Putamen (tissue), 1 donor: ENCODE results near the gene MRPL57.
"Not testable (repeated sequence)": the region's sequence is repeated elsewhere in the genome, so short reads cannot be mapped to it uniquely, and the experiment has no call there.

Experiments
- DNase-seq: peaks from one replicate; pipeline ENCODE4 v3.0.0-alpha.2; 2016; ENCODE audit warnings: low spot score

The MRPL57 gene

DNA sequence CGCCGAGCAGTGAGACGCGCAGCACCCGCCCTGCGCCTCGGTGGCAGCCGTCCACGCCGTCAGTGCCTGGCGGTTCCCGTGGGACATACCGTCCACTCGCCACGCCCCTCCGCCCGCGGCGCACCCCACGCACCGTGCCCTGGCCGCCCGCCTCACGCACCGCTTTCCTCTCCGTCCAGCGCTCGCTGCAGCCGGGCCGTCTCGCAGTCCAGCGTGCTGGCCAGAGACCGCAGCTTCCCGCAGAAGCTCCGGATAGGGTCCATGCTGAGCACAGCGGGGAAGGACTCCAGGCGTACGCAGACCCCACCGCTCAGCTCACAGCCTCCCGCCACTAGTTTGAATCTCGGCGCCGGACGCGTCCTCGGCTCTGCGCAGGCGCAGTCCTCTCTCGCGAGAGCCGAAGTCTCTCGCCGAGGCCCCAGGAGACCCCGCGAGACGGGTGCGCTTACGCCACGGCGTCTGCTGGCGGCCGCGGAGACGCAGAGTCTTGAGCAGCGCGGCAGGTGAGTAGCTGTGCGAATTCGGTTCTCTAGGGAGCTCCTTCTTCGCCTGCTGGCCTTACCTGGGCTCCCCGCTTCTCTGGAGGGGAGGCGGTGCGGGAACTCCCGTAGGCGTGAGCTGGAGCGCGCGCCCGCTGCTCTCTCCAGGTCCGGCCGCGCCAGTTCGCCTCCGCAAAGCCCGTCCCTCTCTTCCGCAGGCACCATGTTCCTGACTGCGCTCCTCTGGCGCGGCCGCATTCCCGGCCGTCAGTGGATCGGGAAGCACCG is at the start of gene MRPL57, which contains the start of gene SKA3:
MRPL57 (plus strand) TSS at position 444 of the 767 bp plus-strand sequence; CDS start at position 703, 259 bp downstream.
SKA3 (minus strand) TSS at position 338 of the 767 bp plus-strand sequence; CDS start at position 263, 75 bp downstream.
- peak; percentile 90 for DNase-seq

DNA sequence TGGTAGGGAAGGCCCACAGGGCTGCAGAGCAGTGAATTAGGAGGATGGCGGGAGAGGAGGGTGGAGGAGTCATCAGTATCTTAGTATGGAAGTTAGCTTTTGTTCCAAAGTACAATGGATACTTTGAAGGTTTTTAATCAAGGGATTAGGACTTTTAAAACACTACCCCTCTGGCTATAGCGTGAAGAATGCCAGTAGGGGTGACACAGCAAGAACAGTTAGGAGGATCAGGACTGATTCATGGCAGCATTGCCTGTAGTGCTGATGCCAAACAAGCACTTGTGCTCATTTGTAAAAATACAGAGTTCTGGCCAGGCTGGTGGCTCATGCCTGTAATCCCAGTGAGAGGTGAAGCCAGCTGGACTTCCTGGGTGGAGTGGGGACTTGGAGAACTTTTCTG is 46.3 kb upstream of the MRPL57 start:
- DNase-seq: no peak

DNA sequence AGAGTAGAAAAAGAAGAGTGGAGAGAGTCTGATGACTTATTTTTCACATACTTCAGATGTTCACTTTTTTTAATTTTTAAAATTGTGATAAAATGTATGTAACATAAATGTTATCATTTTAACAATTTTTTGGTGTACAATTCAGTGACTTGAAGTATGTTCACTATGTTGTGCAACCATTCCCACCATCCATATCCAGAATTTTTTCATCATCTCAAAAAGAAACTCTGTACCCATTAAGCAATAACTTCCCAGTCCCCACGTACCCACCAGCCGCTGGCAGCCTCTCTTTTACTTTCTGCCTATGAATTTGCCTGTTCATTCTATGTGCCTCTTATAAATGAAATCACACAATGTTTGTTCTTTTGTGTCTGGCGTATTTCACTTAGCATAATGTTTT is 43.4 kb upstream of the MRPL57 start:
- no peak for DNase-seq

DNA sequence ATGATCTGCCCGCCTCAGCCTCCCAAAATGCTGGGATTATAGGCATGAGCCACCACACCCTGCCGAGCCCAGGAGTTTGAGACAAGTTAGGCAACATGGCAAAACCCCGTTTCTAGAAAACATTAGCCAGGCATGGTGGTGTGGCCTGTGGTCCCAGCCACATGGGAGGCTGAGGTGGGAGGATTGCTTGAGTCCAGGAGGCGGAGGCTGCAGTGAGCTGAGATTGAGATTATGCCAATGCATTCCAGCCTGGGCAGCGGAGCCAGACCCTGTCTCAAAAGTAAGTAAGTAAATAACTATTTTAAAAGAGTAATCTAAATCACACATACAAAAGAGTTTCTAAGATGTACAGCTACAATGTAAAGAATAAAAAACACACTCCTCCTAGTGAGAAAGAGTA is 42.0 kb upstream of the MRPL57 start:
- no peak for DNase-seq

DNA sequence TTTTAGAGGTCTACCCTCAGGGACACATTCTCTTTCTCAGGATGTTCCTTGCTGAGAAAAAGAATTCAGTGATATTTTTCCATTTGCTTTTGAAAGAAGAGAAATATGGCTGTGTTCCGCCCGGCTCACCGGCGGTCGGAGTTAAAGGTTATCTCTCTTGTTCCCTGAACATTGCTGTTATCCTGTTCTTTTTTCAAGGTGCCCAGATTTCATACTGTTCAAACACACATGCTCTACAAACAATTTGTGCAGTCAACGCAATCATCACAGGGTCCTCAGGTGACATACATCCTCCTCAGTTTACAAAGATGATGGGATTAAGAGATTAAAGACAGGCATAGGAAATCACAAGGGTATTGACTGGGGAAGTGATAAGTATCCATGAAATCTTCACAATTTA is 40.6 kb upstream of the MRPL57 start:
- DNase-seq: not testable (repeated sequence)

DNA sequence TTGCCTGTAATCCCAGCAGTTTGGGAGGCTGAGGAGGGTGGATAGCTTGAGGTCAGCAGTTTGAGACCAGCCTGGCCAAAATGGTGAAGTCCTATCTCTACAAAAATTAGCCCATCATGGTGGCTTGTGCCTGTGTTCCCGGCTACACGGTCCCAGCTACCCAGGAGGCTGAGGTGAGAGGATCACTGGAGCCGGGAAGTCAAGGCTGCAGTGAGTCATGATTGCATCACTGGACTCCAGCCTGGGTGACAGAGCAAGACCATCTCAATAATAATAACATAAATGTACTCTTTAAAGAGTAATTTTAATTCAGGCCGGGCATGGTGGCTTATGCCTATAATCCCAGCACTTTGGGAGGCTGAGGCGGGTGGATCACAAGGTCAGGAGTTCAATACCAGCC is 38.8 kb upstream of the MRPL57 start:
- no peak for DNase-seq

DNA sequence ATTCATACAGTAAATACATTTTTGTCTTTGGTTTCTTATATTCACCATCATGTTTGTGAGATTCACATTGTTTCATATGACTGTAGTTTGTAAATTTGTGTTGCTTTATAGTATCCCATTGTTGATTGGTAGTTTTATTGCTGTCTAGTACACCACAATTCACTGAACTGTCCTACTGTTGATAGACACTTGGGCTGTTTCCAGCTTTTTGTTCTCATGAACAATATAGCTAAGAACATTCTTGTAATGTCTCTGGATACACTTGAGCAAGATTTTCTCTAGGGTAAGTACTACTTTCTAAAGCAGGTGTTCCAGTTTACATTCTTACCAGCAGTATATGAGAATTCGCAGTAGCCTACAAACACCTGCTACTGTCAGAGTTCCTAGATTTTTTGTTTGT is 37.9 kb upstream of the MRPL57 start:
- no peak for DNase-seq

DNA sequence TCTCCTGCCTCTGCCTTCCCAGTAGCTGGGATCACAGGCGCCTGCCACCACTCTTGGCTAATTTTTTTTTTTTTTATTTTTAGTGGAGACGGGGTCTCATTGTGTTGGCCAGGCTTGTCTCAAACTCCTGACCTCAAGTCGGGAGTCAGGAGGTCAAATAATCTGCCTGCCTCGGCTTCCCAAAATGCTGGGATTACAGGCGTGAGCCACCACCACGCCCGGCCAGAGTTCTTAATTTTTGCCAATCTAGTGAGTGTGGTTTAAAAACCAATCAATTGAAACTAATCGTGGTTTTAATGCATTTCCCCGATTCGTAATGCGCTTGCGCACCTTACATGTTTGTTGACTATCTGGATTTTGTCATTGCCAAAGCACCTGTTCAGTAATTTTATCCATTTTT is 37.1 kb upstream of the MRPL57 start:
- DNase-seq: no peak

DNA sequence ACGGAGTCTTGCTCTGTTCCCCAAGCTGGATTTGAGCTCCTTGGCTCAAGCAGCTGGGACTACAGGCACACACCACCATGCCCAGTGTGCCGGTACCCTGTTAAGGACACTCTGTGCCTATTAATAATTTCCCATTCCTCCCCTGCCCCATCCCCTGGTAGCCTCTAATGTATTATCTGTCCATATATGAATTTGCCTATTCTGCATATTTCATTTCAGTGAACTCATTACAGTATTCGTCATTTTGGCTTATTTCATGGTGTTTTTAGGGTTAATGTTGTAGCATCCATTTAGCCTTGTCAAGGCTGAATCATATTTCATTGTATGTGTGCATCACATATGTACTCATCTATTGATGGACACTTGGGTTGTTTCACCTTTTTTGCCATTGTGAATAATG is 33.7 kb upstream of the MRPL57 start:
- DNase-seq: no peak

DNA sequence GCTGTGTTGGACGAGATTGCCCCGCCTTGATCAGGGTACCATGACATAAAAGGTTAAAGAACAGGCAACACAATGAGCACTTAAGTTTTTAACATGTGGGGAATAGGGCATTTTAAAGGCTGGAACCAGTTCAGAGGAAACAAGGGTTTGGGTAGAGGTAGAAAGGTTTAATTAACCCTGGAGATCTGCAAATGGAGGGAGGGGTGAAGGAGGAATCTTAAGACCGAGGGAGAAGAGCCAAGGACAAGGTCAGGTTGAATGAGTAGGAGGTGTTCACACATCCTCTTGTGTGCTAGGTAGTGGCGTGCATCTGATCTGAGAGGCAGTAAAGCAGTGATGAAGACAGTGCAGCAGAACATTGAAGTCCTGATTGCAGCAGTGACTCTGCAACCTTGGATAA is 28.6 kb upstream of the MRPL57 start:
- DNase-seq: no peak

DNA sequence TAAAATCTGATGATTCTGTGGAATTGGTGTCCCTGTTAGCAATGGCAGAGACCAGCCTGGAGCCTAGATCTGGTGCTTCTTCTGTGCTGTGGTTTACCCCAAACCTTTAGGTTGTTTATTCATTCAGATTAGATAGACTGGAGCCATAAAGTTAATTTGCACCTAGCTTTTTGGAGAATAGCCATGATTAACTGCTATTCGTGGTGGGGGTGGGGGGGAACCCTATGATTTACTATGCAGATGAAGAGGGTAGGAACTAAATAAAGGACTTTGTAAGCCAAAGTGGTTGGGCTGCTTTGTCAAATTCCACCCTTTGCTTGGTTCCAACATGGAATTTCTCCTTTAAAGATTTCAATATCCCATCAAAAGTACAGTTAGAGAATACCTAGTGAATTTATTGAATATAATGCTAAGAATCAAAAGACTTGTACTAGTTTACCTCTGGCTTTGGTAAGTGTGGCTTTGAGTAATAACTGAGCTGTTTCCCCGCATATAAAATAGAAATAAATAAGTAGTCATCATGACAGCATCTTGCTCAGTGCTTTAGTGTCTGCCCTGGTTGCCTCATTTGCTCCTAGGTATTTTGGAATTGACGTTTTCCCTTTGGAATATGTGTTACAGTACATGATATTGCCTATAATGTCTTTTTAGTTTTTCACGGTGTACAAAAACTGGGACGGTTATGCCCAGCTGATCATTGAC is 27.8 kb upstream of the MRPL57 start:
- DNase-seq: no peak

DNA sequence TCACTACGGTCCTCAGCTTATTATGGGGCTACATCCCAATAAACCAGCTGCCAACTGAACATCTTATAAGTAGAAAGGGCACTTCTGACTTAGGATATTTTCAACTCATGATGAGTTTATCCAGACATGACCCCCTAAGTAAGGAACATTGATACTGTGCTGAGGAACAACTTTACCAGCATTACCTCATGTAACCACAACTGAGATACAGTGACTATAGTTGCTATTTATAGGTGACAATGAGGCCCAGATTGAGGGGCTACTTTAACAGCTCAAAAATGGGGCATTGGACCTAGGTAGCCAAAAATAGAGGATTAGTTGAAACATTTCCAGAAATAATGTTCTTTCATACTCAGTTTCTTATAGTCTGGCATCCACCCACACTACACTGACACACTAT is 26.9 kb upstream of the MRPL57 start:
- DNase-seq: no peak

DNA sequence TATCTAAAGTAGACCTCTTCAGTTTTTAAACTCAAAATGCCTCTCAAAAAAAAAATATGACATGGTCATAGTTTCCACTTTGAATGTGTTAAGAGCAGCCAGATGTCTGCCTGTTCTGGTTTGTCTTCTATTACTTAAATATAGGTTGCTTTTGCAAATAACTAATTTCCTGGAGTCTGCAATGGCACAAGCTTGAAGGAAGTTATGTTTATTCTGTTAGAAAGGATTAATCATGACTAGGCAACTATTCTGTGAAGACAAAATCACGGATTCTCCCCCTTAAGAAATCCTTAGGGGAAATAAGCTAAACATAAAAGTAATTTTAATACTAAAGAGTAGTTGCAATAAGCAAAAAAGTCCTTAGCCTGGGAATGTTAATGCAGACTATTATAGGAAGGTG is 26.4 kb upstream of the MRPL57 start:
- no peak for DNase-seq

DNA sequence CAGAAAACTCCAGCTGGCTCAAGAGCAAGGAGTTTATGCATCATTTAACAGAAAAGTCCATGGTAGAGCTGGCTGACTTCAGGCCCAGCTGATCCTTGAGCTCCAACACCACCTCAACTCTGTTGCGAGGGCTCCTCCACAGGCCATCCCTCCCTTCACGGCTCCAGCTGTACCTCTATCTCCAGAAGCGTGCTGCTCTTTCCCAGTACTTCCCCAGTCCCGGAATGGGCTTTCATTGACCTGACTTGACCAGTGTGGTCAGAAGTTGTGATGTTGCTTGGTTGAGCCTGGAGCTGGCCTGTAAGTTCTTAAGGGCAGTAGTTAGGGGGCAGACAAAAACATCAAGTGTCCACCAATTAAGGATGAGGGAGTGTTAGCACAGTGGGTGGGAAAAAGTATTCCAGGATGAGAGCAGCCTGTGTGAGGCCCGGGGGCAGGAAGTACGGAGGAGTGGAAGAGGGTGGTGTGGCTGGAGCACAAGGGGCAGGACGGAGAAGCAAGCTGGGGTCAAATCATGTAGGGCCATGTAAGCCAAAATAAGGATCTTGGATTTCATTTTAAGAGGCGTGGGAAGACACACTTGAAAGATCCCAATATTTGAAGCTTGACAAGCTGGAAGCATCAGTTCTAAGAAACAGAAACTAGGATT is 24.1 kb upstream of the MRPL57 start:
- no peak for DNase-seq

DNA sequence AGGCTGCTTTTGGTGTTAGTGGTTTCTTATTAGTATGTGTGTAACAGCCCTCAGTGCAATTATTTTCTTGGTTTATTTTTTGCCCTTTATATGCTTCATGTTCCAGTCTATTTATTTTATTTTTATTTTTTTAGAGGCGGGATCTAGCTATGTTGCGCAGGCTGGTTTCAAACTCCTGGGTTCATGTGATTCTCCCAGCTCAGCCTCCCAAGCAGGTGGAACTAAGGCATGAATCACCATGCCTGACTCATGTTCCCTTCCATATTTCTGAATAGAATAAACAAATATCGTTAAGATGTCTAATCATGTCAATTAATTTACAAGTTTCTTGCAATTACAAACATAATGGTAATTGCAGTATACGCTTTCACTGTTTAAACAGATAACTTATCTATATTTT is 11.8 kb upstream of the MRPL57 start:
- no peak for DNase-seq

DNA sequence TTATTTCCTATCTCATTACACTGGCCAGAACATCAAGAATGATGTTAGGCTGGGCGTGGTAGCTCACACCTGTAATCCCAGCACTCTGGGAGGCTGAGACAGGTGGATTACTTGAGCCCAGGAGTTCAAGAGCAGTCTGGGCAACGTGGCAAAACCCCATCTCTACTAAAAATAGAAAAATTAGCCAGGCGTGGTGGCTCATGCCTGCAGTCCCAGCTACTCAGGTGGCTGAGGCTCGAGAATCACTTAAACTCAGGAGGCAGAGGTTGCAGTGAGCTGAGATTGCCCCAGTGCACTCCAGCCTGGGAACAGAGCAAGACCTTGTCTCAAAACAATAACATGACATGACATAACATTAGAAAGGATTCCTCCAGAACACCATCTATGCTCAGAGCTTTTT is 10.9 kb upstream of the MRPL57 start:
- DNase-seq: not testable (repeated sequence)

DNA sequence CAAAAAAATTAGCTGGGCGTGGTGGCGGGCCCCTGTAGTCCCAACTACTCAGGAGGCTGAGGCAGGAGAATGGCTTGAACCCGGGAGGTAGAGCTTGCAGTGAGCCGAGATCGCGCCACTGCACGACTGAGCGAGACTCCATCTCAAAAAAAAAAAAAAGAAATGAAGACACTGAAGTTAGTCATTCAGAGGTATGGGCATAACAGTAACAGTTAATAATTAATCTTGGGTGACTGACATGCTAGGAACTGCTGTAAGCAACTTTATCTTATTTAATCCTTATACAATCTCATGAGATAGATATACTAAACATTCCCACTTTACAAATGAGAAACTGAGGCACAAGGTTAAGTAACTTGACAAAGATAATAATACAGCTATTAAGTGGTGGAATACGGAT is 5.0 kb upstream of the MRPL57 start:
- DNase-seq: no peak

DNA sequence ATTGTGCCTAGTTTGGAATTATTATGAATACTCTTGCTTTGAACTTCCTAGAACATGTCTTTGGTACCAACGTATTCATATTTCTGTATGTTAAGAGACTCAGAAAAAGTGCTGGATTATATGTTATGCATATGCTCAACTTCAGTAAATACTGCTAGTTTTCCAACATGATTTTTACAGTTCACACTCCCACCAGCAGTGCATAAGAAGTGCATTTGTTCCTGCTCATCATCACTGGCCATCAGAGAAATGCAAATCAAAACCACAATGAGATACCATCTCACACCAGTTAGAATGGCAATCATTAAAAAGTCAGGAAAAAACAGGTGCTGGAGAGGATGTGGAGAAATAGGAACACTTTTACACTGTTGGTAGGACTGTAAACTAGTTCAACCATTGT is 2.7 kb upstream of the MRPL57 start:
- not testable (repeated sequence) for DNase-seq

DNA sequence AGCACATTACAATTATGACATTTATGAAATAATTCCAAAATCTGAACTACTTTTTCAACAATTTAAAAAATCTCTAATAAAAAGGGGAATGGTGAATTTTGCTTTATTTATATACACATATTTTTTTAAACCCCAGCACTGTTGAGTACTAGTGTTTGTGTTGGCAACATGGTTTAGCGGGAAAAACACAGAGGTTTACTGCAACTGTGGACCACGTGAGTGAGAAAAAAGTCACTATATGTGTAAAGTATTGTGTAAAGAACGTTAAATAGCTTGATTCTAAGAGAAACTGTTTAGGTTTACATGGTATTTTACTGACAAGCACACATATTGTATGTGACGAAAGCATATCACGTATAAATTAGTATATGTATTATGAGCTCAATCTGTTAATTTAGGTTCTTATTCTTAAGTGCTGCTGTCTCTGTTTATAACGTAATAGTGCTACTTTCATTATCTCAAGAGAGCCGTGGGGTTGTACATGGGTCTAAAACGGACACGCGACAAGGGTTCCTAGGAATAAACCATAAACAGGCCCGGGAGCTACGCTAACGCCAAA is 723 bp upstream of the MRPL57 start:
- DNase-seq: no peak

DNA sequence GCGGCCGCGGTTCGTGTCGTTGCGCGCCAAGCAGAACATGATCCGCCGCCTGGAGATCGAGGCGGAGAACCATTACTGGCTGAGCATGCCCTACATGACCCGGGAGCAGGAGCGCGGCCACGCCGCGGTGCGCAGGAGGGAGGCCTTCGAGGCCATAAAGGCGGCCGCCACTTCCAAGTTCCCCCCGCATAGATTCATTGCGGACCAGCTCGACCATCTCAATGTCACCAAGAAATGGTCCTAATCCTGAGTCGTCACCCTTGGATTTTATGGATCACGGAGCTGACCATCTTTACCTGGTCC is 475 bp downstream of the MRPL57 start:
- no peak for DNase-seq

DNA sequence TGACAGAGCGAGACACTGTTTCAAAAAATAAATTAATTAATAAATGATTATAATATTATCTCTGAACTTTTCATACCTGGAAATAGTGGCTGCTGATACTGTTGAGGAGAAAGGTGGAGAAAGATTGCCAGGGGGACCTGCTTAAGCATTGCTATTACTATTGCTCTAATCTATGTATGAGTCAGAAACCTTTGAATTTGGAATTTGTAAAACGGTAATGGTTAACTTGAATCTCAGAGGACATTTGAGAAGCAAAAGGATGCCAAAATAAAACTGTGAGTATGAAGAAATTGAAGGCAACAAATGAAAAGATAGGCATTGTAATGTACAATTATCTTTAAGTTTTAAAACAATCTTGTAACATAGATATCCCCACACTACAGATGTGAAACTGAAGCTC is 5.2 kb downstream of the MRPL57 start:
- DNase-seq: no peak

DNA sequence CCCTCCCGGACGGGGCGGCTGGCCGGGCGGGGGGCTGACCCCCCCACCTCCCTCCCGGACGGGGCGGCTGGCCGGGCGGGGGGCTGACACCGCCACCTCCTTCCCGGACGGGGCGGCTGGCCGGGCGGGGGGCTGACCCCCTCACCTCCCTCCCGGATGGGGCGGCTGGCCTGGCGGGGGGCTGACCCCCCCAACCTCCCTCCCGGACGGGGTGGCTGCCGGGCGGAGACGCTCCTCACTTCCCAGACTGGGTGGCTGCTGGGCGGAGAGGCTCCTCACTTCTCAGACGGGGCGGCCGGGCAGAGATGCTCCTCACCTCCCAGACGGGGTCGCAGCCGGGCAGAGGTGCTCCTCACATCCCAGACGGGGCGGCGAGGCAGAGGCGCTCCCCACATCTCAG is 10.0 kb downstream of the MRPL57 start:
- DNase-seq: not testable (repeated sequence)

DNA sequence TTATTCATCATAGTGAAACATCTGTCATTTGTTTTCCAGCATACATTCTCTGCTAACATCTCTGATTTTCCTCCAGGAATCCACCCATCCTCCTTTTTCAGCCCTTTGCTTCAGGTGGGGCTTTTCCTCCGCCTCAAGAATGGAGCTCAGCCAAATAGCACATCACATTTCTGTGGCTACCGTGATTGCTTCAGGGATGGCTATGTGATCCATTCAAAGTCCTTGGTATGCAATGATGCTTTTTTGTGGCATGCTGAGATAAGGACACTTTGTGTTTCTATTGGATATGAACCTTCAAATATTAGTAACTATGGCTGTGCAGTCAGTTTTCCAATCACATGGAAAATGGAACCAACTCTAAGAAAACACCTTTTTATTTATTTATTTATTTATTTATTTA is 18.3 kb downstream of the MRPL57 start:
- not testable (repeated sequence) for DNase-seq
